ENCODE results near the gene DIO3.

The DIO3 gene

DNA sequence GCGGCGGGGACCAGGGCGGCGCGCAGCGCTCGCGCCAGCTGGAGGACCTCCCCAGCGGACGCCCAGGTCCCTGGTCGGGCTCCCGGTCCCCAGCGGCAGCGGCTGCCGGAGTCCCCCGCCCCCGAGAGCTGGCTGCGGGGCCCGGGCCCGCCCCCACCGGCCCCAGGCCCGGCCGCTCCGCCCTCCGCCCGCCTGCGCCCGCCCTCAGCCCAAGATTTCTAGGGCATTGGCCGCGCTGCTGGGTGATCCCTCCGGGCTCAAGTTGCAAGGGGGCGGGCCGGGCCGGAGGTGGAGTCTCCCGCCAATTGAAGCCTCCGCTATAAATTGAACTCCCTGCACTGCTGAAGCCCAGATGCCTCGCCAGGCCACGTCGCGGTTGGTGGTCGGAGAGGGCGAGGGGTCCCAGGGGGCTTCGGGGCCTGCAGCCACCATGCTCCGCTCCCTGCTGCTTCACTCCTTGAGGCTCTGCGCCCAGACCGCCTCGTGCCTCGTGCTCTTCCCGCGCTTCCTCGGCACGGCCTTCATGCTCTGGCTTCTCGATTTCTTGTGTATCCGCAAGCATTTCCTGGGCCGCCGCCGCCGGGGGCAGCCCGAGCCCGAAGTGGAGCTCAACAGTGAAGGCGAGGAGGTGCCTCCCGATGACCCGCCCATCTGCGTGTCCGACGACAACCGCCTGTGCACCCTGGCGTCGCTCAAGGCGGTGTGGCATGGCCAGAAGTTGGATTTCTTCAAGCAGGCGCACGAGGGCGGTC, at the start of gene DIO3:
Gene DIO3 (plus strand): TSS at position 351 of the 752 bp plus-strand sequence.
- DNase-seq: no peak

DNA sequence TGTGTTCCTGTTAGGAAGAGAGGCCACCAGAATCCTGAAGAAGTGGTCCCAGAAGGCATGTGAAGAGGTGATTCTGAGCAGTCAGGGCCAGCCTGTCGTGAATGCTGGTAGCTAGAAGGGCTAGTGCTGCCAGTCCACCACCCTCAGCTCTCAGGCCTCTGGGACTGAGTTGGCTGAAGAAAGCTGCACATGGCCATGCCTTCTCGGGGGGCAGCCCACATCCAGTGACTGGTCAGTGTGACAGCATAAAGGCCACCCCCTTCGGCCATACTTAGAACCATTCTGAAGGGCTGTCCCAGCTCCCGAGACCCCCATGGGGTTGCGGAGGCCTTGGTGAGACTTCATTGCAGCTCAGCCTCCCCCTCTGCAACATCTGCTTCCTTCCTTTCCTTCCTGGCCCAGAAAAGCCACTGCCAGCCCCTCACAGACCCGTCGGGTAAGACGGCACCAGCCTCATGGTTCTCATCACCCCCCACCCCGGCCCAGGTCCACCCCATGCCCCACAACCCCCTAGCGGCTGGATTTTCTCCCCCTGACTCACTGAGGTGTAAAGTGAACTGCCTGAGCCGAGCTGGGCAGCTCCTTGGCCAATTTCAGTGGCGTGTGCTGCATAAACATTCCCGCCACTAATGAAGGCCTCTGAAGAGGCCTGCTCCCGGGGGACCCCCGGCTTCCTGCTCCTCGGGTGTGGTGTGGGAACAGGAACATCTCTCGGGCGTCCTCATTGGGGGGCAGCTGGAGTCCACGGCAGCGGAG, 49.5 kb upstream of the DIO3 start:
- DNase-seq: peak; percentile 26

DNA sequence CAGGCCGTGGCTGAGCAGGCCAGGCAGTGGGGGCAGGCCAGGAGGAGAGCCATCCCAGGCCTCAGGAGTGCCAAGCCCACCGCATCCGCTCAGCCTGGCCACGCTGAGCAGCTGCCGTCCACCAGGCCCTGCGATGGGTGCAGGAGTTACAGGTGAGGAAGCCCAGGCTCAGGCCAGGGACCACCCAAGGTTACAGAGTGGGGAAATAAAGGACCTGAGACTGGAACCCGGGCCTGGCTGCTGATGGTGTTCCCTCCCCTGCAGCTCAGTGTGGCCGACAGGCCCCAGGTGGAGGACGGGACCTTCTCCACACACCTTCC, 49.0 kb upstream of the DIO3 start:
- no peak for DNase-seq

DNA sequence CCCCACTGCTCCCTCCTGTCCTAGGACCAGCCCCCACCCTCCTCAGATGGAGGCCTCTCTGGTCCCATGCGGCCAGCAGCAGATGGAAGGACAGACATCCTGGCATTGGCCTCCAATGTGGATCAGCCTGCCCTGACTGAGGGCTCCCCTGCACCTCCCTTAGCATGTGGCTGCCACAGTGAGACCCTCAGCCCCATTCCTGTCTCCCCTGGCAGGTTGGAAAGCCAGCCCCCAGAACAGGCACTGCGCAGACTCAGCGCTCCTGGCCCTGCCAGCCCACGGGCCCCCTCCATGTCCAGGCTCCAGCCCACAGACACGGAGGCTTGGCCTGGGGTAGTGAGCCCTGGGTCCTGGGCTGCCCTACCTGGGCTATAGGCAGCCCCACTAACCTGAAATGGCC, 47.2 kb upstream of the DIO3 start:
- no peak for DNase-seq

DNA sequence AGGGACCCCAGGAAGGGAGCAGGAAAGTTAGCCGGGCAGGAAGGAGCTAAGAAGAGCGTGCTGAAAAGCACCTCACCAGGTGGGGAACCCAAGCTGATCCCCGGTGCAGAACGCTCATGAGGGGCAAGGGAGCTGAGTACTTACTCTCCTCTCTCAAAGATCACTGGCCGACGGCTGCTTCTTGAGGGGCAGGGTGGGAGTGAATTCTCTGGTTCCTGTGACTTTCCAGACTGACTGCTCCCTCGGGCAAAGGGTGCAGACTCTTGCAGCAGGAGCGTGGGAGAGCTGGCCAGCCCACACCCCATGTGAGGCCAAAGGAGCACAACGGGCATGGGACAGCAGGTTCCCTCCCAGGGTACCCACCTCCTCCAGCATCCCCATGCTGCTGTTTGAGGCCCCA, 44.9 kb upstream of the DIO3 start:
- no peak for DNase-seq

DNA sequence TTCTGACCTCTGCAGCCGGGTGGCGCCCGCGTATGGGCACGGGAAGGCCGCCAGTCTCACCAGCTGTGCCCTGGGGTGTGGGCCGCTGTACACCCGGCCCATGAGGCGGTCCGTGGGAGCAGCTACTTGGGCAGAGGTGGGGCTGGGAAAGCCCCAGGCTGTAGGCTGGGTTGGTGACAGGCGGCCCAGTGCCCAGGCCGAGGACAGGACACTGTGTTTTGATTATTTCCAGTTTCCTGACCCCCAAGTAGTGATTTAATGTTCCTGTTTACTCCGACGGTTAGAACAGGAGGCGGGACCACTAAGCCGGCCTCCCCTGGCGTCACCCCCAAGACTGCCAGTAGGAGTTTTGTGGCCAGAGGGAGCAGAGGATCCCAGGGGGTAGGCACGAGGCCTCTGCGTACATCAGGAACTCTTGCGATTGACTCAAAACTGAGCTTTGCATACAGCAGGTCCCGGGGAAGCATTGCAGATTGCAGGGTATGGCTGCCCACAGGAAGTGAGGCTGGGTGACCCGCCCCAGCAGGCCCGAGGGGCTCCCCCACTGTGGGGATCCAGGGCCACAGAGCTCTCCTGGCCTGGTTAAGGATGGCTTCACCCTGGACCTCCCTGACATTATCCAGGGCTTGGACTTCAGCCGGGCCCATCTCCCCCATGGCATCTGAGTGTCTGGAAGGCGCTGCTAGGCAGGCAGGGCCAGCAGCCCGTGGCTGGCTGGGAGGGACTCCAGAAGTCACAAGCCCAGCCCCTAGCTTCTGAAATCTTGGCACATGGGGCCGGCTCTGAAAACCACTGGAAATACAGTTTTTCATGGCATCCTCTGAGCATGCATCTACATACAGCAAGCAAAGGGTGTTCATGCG, 42.5 kb upstream of the DIO3 start:
- no peak for DNase-seq

DNA sequence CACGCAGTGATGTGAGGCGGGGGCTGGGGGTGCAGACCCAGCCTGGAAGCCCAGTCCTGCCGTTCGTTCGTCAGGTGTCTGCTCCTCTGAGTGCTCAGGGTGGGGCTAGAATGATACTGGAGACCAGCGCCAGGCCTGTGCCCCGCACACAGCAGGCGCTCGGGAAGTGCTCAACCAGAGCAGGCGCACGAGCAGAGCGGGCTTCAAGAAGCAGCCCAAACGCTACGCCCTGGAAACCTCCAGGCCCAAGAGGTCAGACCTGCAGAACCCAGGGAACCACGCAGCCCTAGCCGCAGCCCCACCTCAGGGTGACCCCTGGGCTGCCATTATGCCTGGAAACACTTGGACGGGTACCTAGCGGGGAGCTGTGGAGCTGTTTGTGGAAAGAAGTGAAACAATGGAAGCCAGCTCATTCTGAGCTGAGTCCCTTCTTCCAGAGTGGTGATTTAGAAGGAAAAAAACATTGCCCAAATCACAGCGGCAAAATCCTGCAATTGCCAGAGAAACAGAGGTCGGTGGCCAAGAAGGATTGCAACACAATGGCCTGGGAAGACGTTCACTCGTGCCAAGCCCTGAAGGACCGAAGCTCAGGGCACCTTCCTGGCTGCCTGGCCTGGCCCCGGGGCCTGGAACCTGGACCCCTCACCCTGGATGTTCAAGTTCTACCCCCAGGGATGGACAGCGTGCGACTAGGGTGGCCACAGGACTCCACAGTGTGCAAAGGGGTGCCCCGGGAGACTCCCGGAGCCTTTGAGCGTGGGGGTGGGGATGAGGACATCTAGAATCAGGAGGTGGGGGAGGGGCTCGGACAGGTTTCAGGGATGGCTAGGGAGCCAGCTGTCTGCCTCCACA, 40.4 kb upstream of the DIO3 start:
- DNase-seq: no peak

DNA sequence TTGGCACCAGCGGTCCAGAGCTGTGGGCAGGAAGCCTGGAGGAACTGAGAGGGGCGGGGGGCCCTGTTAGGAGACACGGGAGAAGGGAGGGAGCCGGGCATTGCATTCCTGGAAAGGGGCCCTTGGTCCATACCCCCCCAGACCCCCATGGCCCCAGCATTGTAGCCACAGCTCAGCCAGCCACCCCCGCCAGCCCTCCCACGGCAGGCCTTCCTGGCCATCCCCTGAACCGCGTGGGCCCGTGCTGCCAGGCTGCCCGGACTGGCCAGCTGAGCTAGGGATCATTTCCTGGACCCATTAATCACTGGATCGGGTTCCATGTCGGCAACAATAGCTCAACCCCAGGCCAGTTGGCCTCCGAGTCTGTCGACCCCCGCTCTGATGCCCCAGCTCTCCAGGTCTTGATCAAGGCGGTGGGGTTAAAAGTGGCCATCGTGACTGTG, 39.8 kb upstream of the DIO3 start:
- DNase-seq: no peak

DNA sequence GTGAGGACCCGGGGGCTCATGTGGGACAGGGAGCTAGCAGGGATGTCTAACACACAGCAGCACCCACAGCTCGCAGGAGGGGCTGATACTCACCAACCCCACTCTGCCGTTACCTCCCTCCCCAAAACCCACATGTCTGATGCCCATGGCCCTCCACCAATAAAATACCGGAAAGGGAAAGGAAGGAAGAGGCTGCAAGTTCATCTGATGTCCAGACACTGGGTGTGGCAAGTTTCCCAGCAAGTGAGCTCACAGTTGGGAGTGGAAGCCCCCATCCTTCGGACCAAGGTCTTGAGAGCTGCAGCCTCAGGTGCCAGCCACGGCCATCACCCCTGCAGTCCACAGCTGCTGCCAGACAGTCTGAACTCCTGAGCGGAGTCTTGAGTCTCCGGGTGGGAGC, 39.3 kb upstream of the DIO3 start:
- no peak for DNase-seq

DNA sequence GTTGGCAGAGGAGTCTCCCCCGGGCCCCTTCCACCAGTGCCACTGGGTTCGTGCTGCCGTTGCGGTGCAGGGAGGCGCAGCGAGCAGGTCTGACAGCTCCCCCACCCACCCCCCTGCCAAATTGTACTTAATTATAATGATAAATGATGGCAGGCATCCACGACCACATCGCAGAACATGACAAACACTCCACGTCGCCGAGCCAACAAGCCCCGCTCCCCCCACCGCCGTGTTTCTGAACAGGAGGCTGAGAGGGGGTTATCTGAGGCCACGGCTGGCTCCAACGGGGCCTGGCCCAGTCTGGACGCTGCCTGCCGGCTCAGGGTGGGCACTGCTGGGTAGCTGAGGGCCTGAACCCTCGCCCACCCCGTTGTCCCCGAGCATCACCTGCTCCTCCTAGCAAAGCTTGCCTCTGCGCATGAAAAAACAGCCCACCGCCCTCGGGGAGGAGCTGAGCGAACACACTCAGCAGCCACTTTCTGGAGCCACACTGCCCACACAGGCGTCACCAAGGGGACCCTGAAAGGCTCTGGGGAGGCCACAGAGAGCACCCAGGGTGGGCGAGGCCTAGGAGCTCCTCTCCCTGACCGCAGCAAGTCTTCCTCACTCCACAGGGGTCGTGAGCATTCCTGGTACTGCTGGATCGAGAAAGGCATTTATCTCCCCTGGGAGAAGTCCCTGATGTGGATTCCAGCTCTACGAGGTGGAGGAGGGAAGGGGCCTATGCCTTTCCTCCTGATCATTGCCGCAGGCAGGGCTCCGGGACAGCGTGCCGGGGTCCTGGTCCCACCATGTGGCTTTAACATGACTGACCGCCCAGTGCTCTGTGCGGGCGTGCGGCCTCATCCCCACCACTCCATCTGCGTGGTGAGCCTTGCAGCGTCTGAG, 35.4 kb upstream of the DIO3 start:
- DNase-seq: no peak

DNA sequence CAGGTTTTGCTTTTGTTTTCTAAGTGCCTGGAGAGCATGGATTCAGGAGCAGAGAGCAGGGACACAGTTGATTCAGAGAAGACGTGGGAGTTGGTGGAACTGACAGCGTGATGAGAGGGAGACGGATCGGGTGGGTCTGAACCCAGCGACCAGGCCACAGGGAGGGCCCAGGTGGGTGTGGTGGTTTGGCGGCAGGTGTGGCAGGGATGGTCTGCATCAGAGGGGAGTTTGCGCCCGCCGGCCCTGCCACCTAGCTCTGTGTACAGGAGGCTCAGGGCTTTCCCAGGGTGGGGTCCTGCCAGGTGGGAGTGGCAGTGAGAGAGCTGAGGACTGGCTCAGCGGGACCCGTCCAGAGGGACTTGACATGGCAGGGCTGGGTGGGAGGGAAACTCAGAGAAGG, 33.3 kb upstream of the DIO3 start:
- DNase-seq: no peak

DNA sequence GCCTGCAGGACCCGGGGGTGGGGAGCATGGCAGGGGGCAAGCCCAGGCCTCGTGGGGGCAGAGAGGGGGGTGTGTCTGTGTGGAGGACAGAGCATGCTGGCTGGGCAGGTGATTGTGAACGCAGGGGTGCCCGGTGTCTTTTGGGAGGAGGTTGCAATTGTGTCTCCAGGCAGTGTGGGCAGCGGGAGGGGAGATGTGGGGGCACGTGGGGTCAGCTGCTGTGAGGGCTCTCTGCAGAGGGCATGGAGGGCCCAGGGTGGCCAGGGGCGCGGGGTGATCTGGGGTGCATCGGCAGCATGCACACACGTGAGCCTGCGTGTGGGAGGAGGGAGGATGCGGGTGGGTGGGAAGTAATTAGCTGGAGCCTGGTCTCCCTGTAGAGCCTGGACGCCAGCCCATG, 32.2 kb upstream of the DIO3 start:
- DNase-seq: no peak

DNA sequence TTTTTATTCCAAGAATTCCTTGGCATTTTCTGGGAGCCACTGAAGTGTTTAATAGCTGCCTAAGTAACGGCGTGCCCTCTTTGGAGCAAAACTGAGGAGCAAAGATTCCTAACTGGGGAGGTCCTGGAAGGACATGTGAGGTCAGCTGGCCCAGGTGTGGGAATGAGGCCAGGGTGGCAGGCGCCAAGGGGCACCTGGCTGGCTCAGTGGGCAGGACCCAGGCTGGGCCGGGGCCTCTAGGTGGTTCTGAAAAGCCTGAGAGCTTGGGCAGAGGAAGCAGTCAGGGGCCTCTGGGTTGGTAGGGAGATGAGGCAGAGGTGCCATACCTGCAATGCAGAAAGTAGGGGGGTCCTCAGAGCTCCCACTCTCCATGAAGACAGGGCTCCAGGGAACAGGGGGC, 27.1 kb upstream of the DIO3 start:
- no peak for DNase-seq

DNA sequence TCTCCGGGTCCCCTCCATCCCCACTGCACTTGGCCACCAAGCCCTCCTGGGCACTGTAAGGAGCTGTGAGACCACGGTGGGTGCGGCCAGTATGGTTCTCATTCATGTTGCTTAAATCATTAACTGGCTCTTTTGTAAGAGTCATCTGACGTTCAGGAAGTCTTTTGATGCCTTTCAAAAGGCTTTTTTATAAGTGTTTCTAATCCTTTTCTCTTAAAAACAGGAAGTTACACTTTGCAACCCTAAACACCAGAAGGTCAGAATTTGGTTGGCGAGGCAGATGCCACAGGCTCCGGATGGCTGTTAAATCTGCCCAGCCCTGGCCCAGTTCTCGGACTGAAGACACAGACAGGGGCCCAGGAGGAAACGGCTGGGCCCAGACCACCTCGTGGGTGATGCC, 26.1 kb upstream of the DIO3 start:
- peak; percentile 82 for DNase-seq

DNA sequence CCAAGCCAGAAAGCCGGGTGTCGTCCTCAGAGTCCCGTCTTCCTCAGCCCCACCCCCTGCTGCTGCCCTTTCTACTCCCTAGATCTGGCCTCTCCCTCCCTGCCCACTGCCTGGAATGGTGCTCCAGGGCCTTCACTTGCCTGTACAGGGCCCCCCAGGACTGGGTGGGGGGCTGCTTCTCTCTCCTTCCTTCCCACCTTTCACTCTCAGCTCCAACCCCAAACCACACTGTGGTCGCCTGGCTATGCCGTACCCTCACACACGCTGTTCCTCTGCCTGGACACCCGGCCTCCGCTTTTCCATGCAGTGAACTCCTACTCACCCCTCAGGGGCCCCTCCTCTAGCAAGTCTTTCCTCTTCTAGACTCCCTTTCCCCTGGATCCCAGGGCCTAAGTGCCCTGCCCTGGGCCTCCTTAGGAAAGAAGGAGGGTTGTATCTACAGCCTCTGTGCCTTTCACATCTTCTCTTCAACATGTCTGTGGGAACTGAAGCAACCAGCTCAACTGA, 25.5 kb upstream of the DIO3 start:
- no peak for DNase-seq

DNA sequence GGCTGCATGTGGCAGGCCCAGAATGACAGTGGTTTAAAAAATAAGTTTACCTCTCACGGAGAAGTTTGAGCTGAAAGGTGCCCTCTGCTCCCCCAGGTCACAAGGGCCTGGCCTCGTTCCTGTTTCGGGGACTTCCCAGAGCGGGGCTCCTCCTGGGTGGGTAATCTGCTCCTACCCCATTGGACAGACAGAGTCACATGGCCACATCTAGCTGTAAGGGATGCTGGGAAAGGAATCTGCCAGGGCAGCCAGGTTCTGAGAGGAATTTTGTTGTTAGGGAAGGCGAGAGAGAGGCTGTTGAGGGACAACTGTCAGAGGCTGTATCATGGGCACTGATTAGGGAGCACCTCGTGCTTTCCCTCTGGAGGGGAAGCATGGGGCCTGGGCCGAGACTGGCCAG, 24.0 kb upstream of the DIO3 start:
- DNase-seq: no peak

DNA sequence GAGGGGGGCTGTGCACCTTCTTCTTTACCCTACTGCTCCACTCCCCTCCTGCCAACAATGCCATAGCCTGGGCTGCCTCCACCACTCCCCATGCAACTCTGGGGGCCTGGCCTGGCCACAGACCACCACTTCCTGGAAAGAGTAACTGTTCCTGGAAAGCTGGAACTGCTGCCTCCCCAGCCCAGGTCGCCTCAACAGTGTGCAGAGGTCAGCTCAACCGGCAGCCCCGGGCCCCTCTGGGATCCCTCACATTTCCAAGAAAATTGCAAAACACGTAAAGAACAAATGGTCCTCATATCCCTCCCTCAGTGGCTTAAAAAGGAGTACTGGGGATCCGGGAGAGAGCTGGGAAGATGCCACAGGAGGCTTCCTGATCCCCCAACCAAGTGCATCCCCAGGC, 22.4 kb upstream of the DIO3 start:
- peak; percentile 45 for DNase-seq

DNA sequence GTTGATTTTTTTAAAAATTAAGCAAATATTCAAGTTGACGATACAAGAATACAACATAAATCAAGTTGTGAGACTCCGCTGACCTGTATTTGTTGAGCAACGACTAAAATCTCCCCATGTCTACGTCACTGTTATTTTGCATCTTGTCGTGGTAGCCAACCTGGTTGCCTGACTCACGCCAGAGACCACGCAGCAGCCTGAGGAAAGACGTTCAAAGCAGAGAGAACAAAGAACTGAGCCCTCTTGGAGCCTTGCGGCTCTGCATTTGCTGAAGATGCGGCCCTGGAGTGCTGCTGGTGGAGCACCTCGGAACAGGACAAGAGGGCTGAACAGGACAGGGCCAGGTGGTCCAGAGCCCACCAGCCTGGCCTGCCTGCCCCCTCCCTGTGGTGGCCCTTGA, 21.4 kb upstream of the DIO3 start:
- no peak for DNase-seq

DNA sequence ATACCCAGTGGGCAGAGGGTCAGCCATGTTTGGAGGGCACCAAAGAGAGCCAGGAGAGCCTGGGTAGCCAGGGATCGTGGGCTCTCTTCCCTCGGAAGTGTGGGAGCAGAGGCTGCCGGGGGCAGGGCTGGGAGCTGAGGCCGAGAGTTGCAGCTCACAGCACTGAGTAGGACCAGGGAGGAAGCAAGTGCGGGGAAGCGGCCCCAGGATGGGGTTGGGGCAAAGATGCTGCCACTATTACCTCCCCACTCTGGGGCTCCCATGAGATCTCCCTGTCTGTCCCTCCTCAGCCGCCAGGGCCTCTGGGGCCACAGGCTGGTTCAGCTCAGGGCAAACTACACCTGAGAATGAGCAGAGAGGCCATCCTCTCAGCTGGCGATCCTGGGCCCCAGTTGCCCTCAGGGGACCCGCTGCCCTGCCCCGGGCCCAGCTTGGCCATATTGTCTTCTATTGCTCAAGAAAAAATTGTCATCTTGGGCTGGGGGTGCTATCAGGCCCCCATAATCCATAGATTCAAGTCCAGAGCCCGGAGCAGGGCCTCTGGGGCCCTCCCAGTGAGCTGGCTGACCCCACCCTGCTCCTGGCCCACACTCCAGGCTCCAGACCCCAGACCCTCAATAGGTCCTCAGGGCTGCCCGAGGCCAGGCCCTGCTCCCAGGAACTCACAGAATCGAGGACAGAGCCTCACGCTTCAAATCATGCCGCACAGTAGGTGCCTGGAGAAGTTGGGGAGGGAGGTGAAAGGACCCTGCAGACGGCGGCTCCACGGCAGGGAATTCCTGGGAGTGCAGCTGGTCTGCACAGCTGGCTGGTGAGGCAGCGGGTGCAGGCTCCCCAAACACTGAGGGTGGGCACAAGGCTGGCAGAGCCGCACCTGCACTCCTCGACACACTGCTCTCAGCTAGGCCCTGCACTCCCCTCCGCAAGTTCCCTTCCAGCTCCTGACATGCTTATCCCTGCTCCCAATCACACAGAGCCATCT, 20.5 kb upstream of the DIO3 start:
- no peak for DNase-seq

DNA sequence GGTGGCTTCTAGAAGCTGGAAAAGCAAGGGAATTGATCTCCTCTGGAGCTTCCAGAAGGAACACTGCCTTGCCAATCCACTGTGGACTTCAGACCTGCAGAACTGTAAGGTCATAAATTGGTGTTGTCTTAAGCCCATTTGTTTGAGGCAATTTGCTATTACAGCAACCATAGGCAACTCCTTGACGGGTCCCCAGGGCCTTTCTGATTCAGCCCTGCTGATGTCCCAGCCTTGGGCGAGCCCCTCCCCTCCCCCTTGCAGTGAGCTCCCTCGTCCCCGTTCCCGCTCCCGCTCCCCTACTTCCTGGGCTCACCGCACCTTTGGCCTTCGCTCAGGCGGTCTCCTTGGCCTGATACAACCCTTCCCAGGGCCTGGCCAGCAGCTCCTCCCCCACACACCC, 18.9 kb upstream of the DIO3 start:
- DNase-seq: no peak
